WTC11 (cell line): ENCODE measurements around the gene LRRC28.

Experiments
- E2F4 ChIP-seq: sonication (generic); formaldehyde crosslinking; IDR thresholded peaks from 2 replicates; pipeline ENCODE4 v1.8.1; 2022; ENCODE audit warnings: low read depth, mild to moderate bottlenecking, moderate library complexity, missing genetic modification reagents, borderline replicate concordance
- ESRRA ChIP-seq: sonication (generic); formaldehyde crosslinking; IDR thresholded peaks from 2 replicates; pipeline ENCODE4 v1.8.1; 2022; ENCODE audit warnings: mild to moderate bottlenecking, missing genetic modification reagents, borderline replicate concordance
- GRHL2 ChIP-seq: fragments of 250-450 bp; sonication (Bioruptor Pico); IDR thresholded peaks from 2 replicates; pipeline ENCODE4 v1.8.0; 2022; ENCODE audit warnings: mild to moderate bottlenecking, moderate library complexity; ENCODE audit not compliant: insufficient replicate concordance, severe bottlenecking
- IRF1 ChIP-seq: sonication (generic); formaldehyde crosslinking; IDR thresholded peaks from 2 replicates; pipeline ENCODE4 v1.8.0; 2023; ENCODE audit warnings: missing genetic modification reagents
- PRDM15 ChIP-seq: sonication (generic); formaldehyde crosslinking; IDR thresholded peaks from 2 replicates; pipeline ENCODE4 v1.8.0; 2022; ENCODE audit warnings: missing genetic modification reagents
- ZNF138 ChIP-seq: sonication (generic); formaldehyde crosslinking; conservative IDR thresholded peaks from 2 replicates; pipeline ENCODE4 v1.8.1; 2022; ENCODE audit warnings: mild to moderate bottlenecking, moderate library complexity, missing genetic modification reagents
- TF ChIP-seq, protein P1 (sequence below): fragments of 200-600 bp; IDR thresholded peaks from 2 replicates; pipeline ENCODE4 v1.8.0; 2022; ENCODE audit warnings: antibody characterized with exemption

DNA sequence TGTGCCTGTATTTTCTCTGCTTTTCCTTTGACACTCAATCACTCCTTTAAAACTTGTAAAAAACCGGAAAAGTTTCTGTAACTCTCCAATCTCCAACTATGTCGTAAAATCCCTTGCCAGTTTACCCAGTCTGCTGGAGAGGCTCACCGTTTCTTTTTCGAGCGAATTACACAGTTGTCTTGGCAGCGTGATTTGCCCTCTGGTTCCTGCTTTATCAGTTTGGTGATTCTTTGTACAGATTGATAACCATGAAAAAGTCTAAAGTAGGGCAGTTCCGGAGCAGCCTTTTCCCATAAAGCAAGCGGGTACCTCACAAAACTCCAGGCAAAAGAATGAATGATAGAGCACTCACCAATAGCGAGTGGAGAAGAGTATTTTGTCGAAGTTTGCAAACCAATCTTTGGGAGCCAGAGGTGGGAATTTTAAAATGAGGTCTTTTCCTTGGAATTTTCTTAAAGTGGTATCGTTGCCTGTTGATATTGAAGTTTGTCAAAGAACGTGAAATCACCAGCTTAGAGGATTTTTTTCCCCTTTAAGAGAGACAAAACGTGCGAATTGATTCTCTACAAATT is 1.9 kb upstream of the LRRC28 start, which contains the start of gene TTC23:
- TF ChIP-seq, protein P1, sequence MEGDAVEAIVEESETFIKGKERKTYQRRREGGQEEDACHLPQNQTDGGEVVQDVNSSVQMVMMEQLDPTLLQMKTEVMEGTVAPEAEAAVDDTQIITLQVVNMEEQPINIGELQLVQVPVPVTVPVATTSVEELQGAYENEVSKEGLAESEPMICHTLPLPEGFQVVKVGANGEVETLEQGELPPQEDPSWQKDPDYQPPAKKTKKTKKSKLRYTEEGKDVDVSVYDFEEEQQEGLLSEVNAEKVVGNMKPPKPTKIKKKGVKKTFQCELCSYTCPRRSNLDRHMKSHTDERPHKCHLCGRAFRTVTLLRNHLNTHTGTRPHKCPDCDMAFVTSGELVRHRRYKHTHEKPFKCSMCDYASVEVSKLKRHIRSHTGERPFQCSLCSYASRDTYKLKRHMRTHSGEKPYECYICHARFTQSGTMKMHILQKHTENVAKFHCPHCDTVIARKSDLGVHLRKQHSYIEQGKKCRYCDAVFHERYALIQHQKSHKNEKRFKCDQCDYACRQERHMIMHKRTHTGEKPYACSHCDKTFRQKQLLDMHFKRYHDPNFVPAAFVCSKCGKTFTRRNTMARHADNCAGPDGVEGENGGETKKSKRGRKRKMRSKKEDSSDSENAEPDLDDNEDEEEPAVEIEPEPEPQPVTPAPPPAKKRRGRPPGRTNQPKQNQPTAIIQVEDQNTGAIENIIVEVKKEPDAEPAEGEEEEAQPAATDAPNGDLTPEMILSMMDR, result no peak
- TF ChIP-seq PRDM15 (CRISPR knock-in tag) (no peak), ESRRA (no peak), GRHL2 (CRISPR knock-in tag) (no peak), ZNF138 (CRISPR knock-in tag) (no peak), IRF1 (CRISPR knock-in tag) (no peak), E2F4 (CRISPR knock-in tag) (no peak)
